ENCODE results near the gene CCRL2. TPM values are rescaled to one million over a fixed set of nuclear protein-coding genes. Genes with fewer than 3 reads are reported as not detected.

CCRL2 gene
- total and polyA plus RNA-seq, 4 donors: 11.0 to 95.9 (median 19.8) TPM

DNA sequence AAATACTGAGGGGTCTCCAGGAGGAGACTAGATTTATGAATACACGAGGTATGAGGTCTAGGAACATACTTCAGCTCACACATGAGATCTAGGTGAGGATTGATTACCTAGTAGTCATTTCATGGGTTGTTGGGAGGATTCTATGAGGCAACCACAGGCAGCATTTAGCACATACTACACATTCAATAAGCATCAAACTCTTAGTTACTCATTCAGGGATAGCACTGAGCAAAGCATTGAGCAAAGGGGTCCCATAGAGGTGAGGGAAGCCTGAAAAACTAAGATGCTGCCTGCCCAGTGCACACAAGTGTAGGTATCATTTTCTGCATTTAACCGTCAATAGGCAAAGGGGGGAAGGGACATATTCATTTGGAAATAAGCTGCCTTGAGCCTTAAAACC is 31.8 kb upstream of the CCRL2 start:
- Histone ChIP-seq H3K27ac (ENCODE audit: low read depth in 1 of 2, low read length in 1 of 2) (no peak overlapping the region), H3K4me1 (ENCODE audit: control insufficient read depth in 5 of 5, insufficient read depth in 5 of 5, low read length in 5 of 5) (peaks cover 0 to 17% (median 0%) of the 10 kb centered on the region in 5 donors), H3K9me3 (ENCODE audit: control insufficient read depth in 4 of 4, insufficient read depth in 3 of 4, low read length in 3 of 4) (no peaks in the 10 kb centered on the region), H3K4me3 (no peak overlapping the region), H3K9ac (ENCODE audit: insufficient read depth in 1 of 2, low read length in 2 of 2) (no peak overlapping the region), H3K36me3 (ENCODE audit: control insufficient read depth in 4 of 4, insufficient read depth in 4 of 4, low read length in 4 of 4) (no peaks in the 10 kb centered on the region), H3K27me3 (ENCODE audit: control insufficient read depth in 3 of 3, insufficient read depth in 3 of 3, low read length in 2 of 3) (no peaks in the 10 kb centered on the region)
- ATAC-seq (ENCODE audit: insufficient read depth, low FRiP score): no peak
- DNase-seq: no peak
- TF ChIP-seq CTCF (IDR thresholded peaks at IDR 0.05; ENCODE audit: control extremely low read depth, extremely low read depth): no peak
- 73 to 78% methylated on average over 2 of the region's 2 CpGs for WGBS, 2 donors

DNA sequence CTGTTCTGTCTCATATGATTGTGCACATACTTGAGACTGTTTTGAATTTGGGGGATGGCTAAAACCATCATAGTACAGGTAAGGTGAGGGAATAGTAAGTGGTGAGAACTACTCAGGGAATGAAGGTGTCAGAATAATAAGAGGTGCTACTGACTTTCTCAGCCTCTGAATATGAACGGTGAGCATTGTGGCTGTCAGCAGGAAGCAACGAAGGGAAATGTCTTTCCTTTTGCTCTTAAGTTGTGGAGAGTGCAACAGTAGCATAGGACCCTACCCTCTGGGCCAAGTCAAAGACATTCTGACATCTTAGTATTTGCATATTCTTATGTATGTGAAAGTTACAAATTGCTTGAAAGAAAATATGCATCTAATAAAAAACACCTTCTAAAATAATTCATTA is 31.2 kb upstream of the CCRL2 start:
- no peaks in the 10 kb centered on the region for H3K36me3 ChIP-seq (ENCODE audit: control insufficient read depth in 4 of 4, insufficient read depth in 4 of 4, low read length in 4 of 4)
- TF ChIP-seq CTCF (IDR thresholded peaks at IDR 0.05; ENCODE audit: control extremely low read depth, extremely low read depth): no peak
- ATAC-seq (ENCODE audit: insufficient read depth, low FRiP score): no peak
- H3K9me3 ChIP-seq (ENCODE audit: control insufficient read depth in 4 of 4, insufficient read depth in 3 of 4, low read length in 3 of 4): no peaks in the 10 kb centered on the region
- peaks cover 0 to 19% (median 5%) of the 10 kb centered on the region in 5 donors for H3K4me1 ChIP-seq (ENCODE audit: control insufficient read depth in 5 of 5, insufficient read depth in 5 of 5, low read length in 5 of 5)
- no peak for DNase-seq
- H3K9ac ChIP-seq (ENCODE audit: insufficient read depth in 1 of 2, low read length in 2 of 2): no peak overlapping the region
- H3K27me3 ChIP-seq (ENCODE audit: control insufficient read depth in 3 of 3, insufficient read depth in 3 of 3, low read length in 2 of 3): no peaks in the 10 kb centered on the region
- 4 to 23% methylated on average over 2 of the region's 2 CpGs for WGBS, 2 donors
- H3K4me3 ChIP-seq: no peak overlapping the region
- H3K27ac ChIP-seq (ENCODE audit: low read depth in 1 of 2, low read length in 1 of 2): no peak overlapping the region

- no peak overlapping the region for H3K27ac ChIP-seq (ENCODE audit: low read depth in 1 of 2, low read length in 1 of 2)
- ATAC-seq (ENCODE audit: insufficient read depth, low FRiP score): no peak
Observed at GRCh38 chr3:46378426-46378942, 28.6 kb upstream of the CCRL2 start.

More at GRCh38 chr3:46378426-46378942, 28.6 kb upstream of the CCRL2 start:
- Histone ChIP-seq H3K4me1 (ENCODE audit: control insufficient read depth in 5 of 5, insufficient read depth in 5 of 5, low read length in 5 of 5) (peaks cover 0 to 38% (median 11%) of the 10 kb centered on the region in 5 donors), H3K9me3 (ENCODE audit: control insufficient read depth in 4 of 4, insufficient read depth in 3 of 4, low read length in 3 of 4) (no peaks in the 10 kb centered on the region), H3K36me3 (ENCODE audit: control insufficient read depth in 4 of 4, insufficient read depth in 4 of 4, low read length in 4 of 4) (no peaks in the 10 kb centered on the region), H3K27me3 (ENCODE audit: control insufficient read depth in 3 of 3, insufficient read depth in 3 of 3, low read length in 2 of 3) (no peaks in the 10 kb centered on the region), H3K4me3 (no peak overlapping the region), H3K9ac (ENCODE audit: insufficient read depth in 1 of 2, low read length in 2 of 2) (no peak overlapping the region)
- 46% methylated on average over 8 of the region's 8 CpGs for WGBS, 2 donors
- DNase-seq: peak; percentile 77 to 85 (median 79)
- TF ChIP-seq CTCF (IDR thresholded peaks at IDR 0.05; ENCODE audit: control extremely low read depth, extremely low read depth): peak; percentile 67

Data from lung (tissue), 12 donors.